H1 (cell line): ENCODE data around the gene CDK19. TPM values are rescaled to one million over a fixed set of nuclear protein-coding genes. Genes with fewer than 3 reads are reported as not detected.

ENCODE experiments used
- CTCF ChIA-PET: fragments of 300-600 bp; sonication (Branson Sonifier 250); formaldehyde crosslinking; loops from one replicate; lab custom pipeline; 2021; ENCODE audit not compliant: partially characterized antibody; lab: Charles Lee
- POLR2A ChIA-PET: fragments of 300-600 bp; sonication (Branson Sonifier 250); formaldehyde crosslinking; loops from one replicate; lab custom pipeline; 2021; ENCODE audit warnings: inconsistent platforms; ENCODE audit not compliant: partially characterized antibody; lab: Charles Lee
- DNase-seq, 2 experiments: peaks; one replicate each; pipeline versions ENCODE4 v3.0.0 to v3.0.0-alpha.2; 2010 to 2022; ENCODE audit warnings: low spot score in 2 of 2, low read depth in 1 of 2, mixed read lengths in 1 of 2
- FAIRE-seq: peaks from 2 replicates; lab custom pipeline; 2011; peaks lifted over from hg19 to GRCh38; lab: Jason Lieb, UNC
- H2AFZ ChIP-seq: 2 replicates; pipeline ENCODE4 v1.8.1; 2012; ENCODE audit warnings: low read length, inconsistent platforms
- H2AK5ac ChIP-seq: 2 replicates; pipeline ENCODE4 v1.6.1; 2013; ENCODE audit warnings: low read depth, low read length
- H2BK120ac ChIP-seq: replicated peaks from 2 replicates; pipeline ENCODE3; 2013; ENCODE audit warnings: low read depth, low read length, inconsistent platforms
- H2BK12ac ChIP-seq: 2 replicates; pipeline ENCODE4 v1.6.1; 2013; ENCODE audit warnings: low read depth, low read length
- H2BK15ac ChIP-seq: 2 replicates; pipeline ENCODE4 v1.6.1; 2013; ENCODE audit warnings: low read length
- H2BK20ac ChIP-seq: 2 replicates; pipeline ENCODE4 v1.6.1; 2013; ENCODE audit warnings: low read length
- H2BK5ac ChIP-seq: 2 replicates; pipeline ENCODE4 v1.6.1; 2013; ENCODE audit warnings: low read depth, low read length
- H3K14ac ChIP-seq: 2 replicates; pipeline ENCODE4 v1.6.1; 2013; ENCODE audit warnings: inconsistent platforms; ENCODE audit not compliant: insufficient read length
- H3K18ac ChIP-seq: 2 replicates; pipeline ENCODE4 v1.6.1; 2013; ENCODE audit warnings: low read length; ENCODE audit errors: extremely low read depth
- H3K23ac ChIP-seq: 2 replicates; pipeline ENCODE4 v1.6.1; 2013; ENCODE audit warnings: inconsistent platforms; ENCODE audit not compliant: insufficient read length
- H3K23me2 ChIP-seq: 2 replicates; pipeline ENCODE4 v1.6.1; 2013; ENCODE audit warnings: low read depth, low read length
- H3K27ac ChIP-seq: 2 replicates; pipeline ENCODE4 v1.6.1; 2011; ENCODE audit warnings: low read depth, low read length, inconsistent platforms
- H3K27me3 ChIP-seq, 4 experiments: replicated peaks in 1 of 4; 1 replicate in 1 of 4; 2 replicates in 3 of 4; pipeline versions ENCODE4 v1.6.1 to v1.8.1; 2011 to 2013; ENCODE audit warnings: low read length in 3 of 4, mild to moderate bottlenecking in 3 of 4, inconsistent platforms in 2 of 4, mixed read lengths in 2 of 4, moderate library complexity in 1 of 4; ENCODE audit not compliant: control insufficient read depth in 3 of 4, insufficient read depth in 3 of 4; ENCODE audit errors: extremely low read depth in 1 of 4
- H3K36me3 ChIP-seq, 4 experiments: 2 replicates each; pipeline versions ENCODE4 v1.6.1 to v1.8.1; 2011 to 2013; ENCODE audit warnings: mild to moderate bottlenecking in 4 of 4, low read length in 3 of 4, moderate library complexity in 2 of 4, control low read depth in 1 of 4, inconsistent platforms in 1 of 4; ENCODE audit not compliant: insufficient read depth in 4 of 4, control insufficient read depth in 2 of 4
- H3K4ac ChIP-seq: replicated peaks from 2 replicates; pipeline ENCODE3; 2013; ENCODE audit warnings: low read length, low read depth, mixed read lengths, inconsistent platforms; ENCODE audit not compliant: insufficient read length
- H3K4me1 ChIP-seq, 4 experiments: replicated peaks in 1 of 4; 1 replicate in 1 of 4; 2 replicates in 3 of 4; pipeline versions ENCODE4 v1.6.1 to v1.8.1; 2011 to 2013; ENCODE audit warnings: low read length in 3 of 4, inconsistent platforms in 2 of 4, mixed read lengths in 1 of 4; ENCODE audit not compliant: insufficient read depth in 4 of 4, control insufficient read depth in 3 of 4
- H3K4me2 ChIP-seq, 2 experiments: 2 replicates each; pipeline versions ENCODE4 v1.6.1 to v1.8.1; 2011 to 2013; ENCODE audit warnings: low read depth in 2 of 2, low read length in 2 of 2, control low read depth in 1 of 2, inconsistent platforms in 1 of 2, mild to moderate bottlenecking in 1 of 2; ENCODE audit not compliant: insufficient read depth in 1 of 2
- H3K4me3 ChIP-seq, 4 experiments: fragments of 200-600, 300-600 bp in 1 of 4; sonication (generic), shearing (Covaris generic), sonication (Bioruptor Twin) in 1 of 4; 2 replicates each; pipeline versions ENCODE4 v1.5.1 to v1.8.1; 2011 to 2016; ENCODE audit warnings: low read length in 4 of 4, low read depth in 3 of 4, control low read depth in 2 of 4, inconsistent platforms in 2 of 4, mild to moderate bottlenecking in 2 of 4, mixed read lengths in 1 of 4, moderate library complexity in 1 of 4; ENCODE audit not compliant: insufficient read depth in 2 of 4; ENCODE audit errors: extremely low read depth in 1 of 4
- H3K56ac ChIP-seq: replicated peaks from 2 replicates; pipeline ENCODE3; 2013; ENCODE audit warnings: low read depth, mild to moderate bottlenecking, mixed read lengths, low read length, inconsistent platforms; ENCODE audit not compliant: insufficient read length
- H3K79me1 ChIP-seq: 2 replicates; pipeline ENCODE4 v1.6.1; 2013; ENCODE audit warnings: low read depth, low read length, control low read depth
- H3K79me2 ChIP-seq, 2 experiments: 2 replicates each; pipeline versions ENCODE4 v1.6.1 to v1.8.1; 2012 to 2013; ENCODE audit warnings: low read length in 2 of 2, mild to moderate bottlenecking in 2 of 2, inconsistent platforms in 1 of 2; ENCODE audit not compliant: insufficient read depth in 2 of 2, control insufficient read depth in 1 of 2
- H3K9ac ChIP-seq, 4 experiments: replicated peaks in 1 of 4; 1 replicate in 1 of 4; 2 replicates in 3 of 4; pipeline versions ENCODE4 v1.6.1 to v1.8.1; 2011 to 2013; ENCODE audit warnings: low read depth in 3 of 4, low read length in 3 of 4, control low read depth in 2 of 4, mild to moderate bottlenecking in 2 of 4, moderate library complexity in 2 of 4, inconsistent platforms in 1 of 4; ENCODE audit errors: extremely low read depth in 1 of 4
- H3K9me3 ChIP-seq, 2 experiments: 2 replicates each; pipeline versions ENCODE4 v1.6.1 to v1.8.1; 2012 to 2013; ENCODE audit warnings: mild to moderate bottlenecking in 2 of 2, moderate library complexity in 2 of 2, control low read depth in 1 of 2, inconsistent platforms in 1 of 2, low read depth in 1 of 2, low read length in 1 of 2, mixed read lengths in 1 of 2; ENCODE audit not compliant: insufficient read depth in 2 of 2
- H4K20me1 ChIP-seq, 2 experiments: replicated peaks in 1 of 2; 2 replicates each; pipeline versions ENCODE3 to v1.8.1; 2011 to 2013; ENCODE audit warnings: inconsistent platforms in 2 of 2, low read length in 2 of 2, mild to moderate bottlenecking in 1 of 2; ENCODE audit not compliant: insufficient read depth in 2 of 2, control insufficient read depth in 1 of 2
- H4K5ac ChIP-seq: 2 replicates; pipeline ENCODE4 v1.6.1; 2013; ENCODE audit warnings: low read length, low read depth, mixed read lengths, inconsistent platforms; ENCODE audit not compliant: insufficient read length
- H4K8ac ChIP-seq: 2 replicates; pipeline ENCODE4 v1.8.0; 2013; ENCODE audit warnings: mild to moderate bottlenecking, moderate library complexity, low read length, inconsistent platforms; ENCODE audit not compliant: insufficient read depth; ENCODE audit errors: extremely low read depth
- H4K91ac ChIP-seq: replicated peaks from 2 replicates; pipeline ENCODE3; 2013; ENCODE audit warnings: low read length, mixed read lengths, inconsistent platforms; ENCODE audit not compliant: insufficient read length
- SAP30 ChIP-seq: fragments of 300-600 bp; sonication (generic); IDR thresholded peaks from 2 replicates; pipeline ENCODE4 v1.7.1; 2012; ENCODE audit warnings: low read length, moderate library complexity, mild to moderate bottlenecking, inconsistent platforms; ENCODE audit not compliant: insufficient read depth, insufficient replicate concordance
- WGBS, 2 experiments: shearing (Covaris generic) in 1 of 2; methylation state at CpG; one replicate each; pipeline versions ENCODE4 v1.1.6 to v1.1.7; 2013 to 2015; ENCODE audit warnings: low lambda C conversion rate in 2 of 2, mixed read lengths in 2 of 2, inconsistent platforms in 1 of 2, low coverage in 1 of 2, missing lambda C conversion rate in 1 of 2; ENCODE audit not compliant: insufficient replicate concordance in 2 of 2, insufficient coverage in 1 of 2, insufficient read length in 1 of 2; ENCODE audit errors: extremely low coverage in 1 of 2, missing lambda C conversion rate in 1 of 2; 5-methylcytosine and 5-hydroxymethylcytosine counted together
- polyA plus RNA-seq, 7 experiments: library from polyadenylated mRNA; depleted of rRNA in 3 of 7; stranded (reverse) in 5 of 7; unstranded in 2 of 7; fragments of >200 nt in 5 of 7; fragments of 200-250 nt in 2 of 7; gene quantifications; 1 replicate in 5 of 7; 2 replicates in 1 of 7; 4 replicates in 1 of 7; pipeline versions ENCODE4 v1.2.1 to v1.2.3, GENCODE V29; 2011 to 2013; ENCODE audit warnings: missing spikeins in 2 of 7, mixed read lengths in 2 of 7
- total RNA-seq: library from RNA; stranded (reverse); fragmentation: NEBNext Ultra II Directional; extraction: Animal tissue kit (Norgen Biotek cat#: 25700); gene quantifications from 2 replicates; pipeline ENCODE4 v1.2.1, GENCODE V29; 2021

CDK19 gene
- total and polyA plus RNA-seq, 2 of the 8 experiments (the other 6 are each of a cell fraction or from before 2014, with no cell fraction given), result 4.9 to 12.6 TPM

GRCh38 chr6:110781522-110782214 is 33.6 kb downstream of the CDK19 start:
- H2BK5ac ChIP-seq, result no peak overlapping the region
- no peak overlapping the region for H3K23ac ChIP-seq
- no peak overlapping the region for H2BK120ac ChIP-seq
- H3K9me3 ChIP-seq, result no peaks in the 10 kb centered on the region
- no peak overlapping the region for H3K56ac ChIP-seq
- H3K14ac ChIP-seq, result no peak overlapping the region
- no peak overlapping the region for H4K91ac ChIP-seq
- H4K8ac ChIP-seq, result no peak overlapping the region
- H3K27me3 ChIP-seq, result no peaks in the 10 kb centered on the region
- no peak overlapping the region for H3K4me2 ChIP-seq
- no peak overlapping the region for H4K5ac ChIP-seq
- H3K27ac ChIP-seq, result no peak overlapping the region
- FAIRE-seq, result no peak
- H3K4me1 ChIP-seq, result no peaks in the 10 kb centered on the region
- no peak overlapping the region for H3K4me3 ChIP-seq
- H3K9ac ChIP-seq, result no peak overlapping the region
- no peak overlapping the region for H3K4ac ChIP-seq
- H3K79me2 ChIP-seq, result peaks cover 0 to 3% of the 10 kb centered on the region in 2 experiments; a peak in 3 of 4 replicates
- H2BK20ac ChIP-seq, result no peak overlapping the region
- no peak for DNase-seq
- 84% methylated on average over 7 of the region's 7 CpGs; no CpG with 5 or more reads in 1 of the 2 experiments for WGBS, 2 experiments
- H2BK12ac ChIP-seq, result no peak overlapping the region
- H3K79me1 ChIP-seq, result 0 out of 2 replicates have a peak, but pooled peaks cover 4% of the 10 kb centered on the region
- H3K36me3 ChIP-seq, result no peaks in the 10 kb centered on the region
- ChIA-PET CTCF (interaction anchor here (0.6 to 1.4 kb wide), 3 partner anchors 17 to 325 kb away, joined by 3 to 4 read pairs (median 3); no protein-coding TSS in a partner anchor), POLR2A (interaction anchor here (1.4 to 5.0 kb wide), 2 partner anchors 34 to 92 kb away, joined by 3 to 15 read pairs; partner anchors contain the start of genes AMD1 and CDK19)
- H3K23me2 ChIP-seq, result no peaks in the 10 kb centered on the region
- H2BK15ac ChIP-seq, result no peak overlapping the region
- H2AFZ ChIP-seq, result no peak overlapping the region
- no peak overlapping the region for H3K18ac ChIP-seq
- peaks cover 0 to 3% of the 10 kb centered on the region in 2 experiments for H4K20me1 ChIP-seq
- no peak overlapping the region for H2AK5ac ChIP-seq
- no peak for TF ChIP-seq SAP30
